DOHH2 (cell line): ENCODE results near the gene PCDHGA6.
A peak's percentile ranks its signal among the peaks of the same experiment; 100 is the strongest.

Source experiments
- H3F3A ChIP-seq: fragments of 200-600 bp; sonication (generic), shearing (Covaris generic); 2 replicates; pipeline ENCODE4 v1.6.0; 2016; ENCODE audit warnings: antibody characterized with exemption, mild to moderate bottlenecking; ENCODE audit not compliant: control insufficient read depth, insufficient read depth
- H3K27ac ChIP-seq: fragments of 200-600 bp; sonication (generic); 2 replicates; pipeline ENCODE4 v1.5.1; 2014; ENCODE audit warnings: low read depth, mild to moderate bottlenecking, low read length, moderate library complexity
- H3K27me3 ChIP-seq: fragments of 200-600 bp; sonication (generic); 2 replicates; pipeline ENCODE4 v1.6.1; 2014; ENCODE audit warnings: mild to moderate bottlenecking, low read length, mixed read lengths; ENCODE audit not compliant: control insufficient read depth
- H3K36me3 ChIP-seq: fragments of 200-600 bp; sonication (generic); 2 replicates; pipeline ENCODE4 v1.6.1; 2014; ENCODE audit warnings: mild to moderate bottlenecking, low read length, moderate library complexity, mixed read lengths; ENCODE audit not compliant: control insufficient read depth
- H3K4me1 ChIP-seq: fragments of 200-600 bp; sonication (generic); 2 replicates; pipeline ENCODE4 v1.6.1; 2014; ENCODE audit warnings: mild to moderate bottlenecking, low read length, mixed read lengths; ENCODE audit not compliant: control insufficient read depth
- H3K4me2 ChIP-seq: fragments of 200-600 bp; sonication (generic); 2 replicates; pipeline ENCODE4 v1.6.0; 2014; ENCODE audit warnings: mild to moderate bottlenecking, low read length, moderate library complexity
- H3K4me3 ChIP-seq: fragments of 200-600 bp; sonication (generic); 2 replicates; pipeline ENCODE4 v1.5.1; 2014; ENCODE audit warnings: mild to moderate bottlenecking, low read length, mixed read lengths
- H3K79me2 ChIP-seq: fragments of 200-600 bp; sonication (generic); 2 replicates; pipeline ENCODE4 v1.6.1; 2014; ENCODE audit warnings: mild to moderate bottlenecking, low read length, mixed read lengths; ENCODE audit not compliant: control insufficient read depth
- H3K9me2 ChIP-seq: fragments of 200-600 bp; sonication (generic); replicated peaks from 2 replicates; pipeline ENCODE4 v1.6.1; 2014; ENCODE audit warnings: mild to moderate bottlenecking, low read length, mixed read lengths; ENCODE audit not compliant: control insufficient read depth
- H3K9me3 ChIP-seq: fragments of 200-600 bp; sonication (generic); 2 replicates; pipeline ENCODE4 v1.6.1; 2014; ENCODE audit warnings: antibody characterized with exemption, low read length, mixed read lengths; ENCODE audit not compliant: control insufficient read depth, insufficient read depth
- H4K20me1 ChIP-seq: fragments of 200-600 bp; sonication (generic); 2 replicates; pipeline ENCODE4 v1.6.0; 2014; ENCODE audit warnings: low read depth, mild to moderate bottlenecking, antibody characterized with exemption, low read length, moderate library complexity; ENCODE audit not compliant: control insufficient read depth, insufficient read depth
- EZH2phosphoT487 ChIP-seq: fragments of 200-600 bp; sonication (generic); IDR thresholded peaks from 2 replicates; pipeline ENCODE4 v1.6.1; 2017; ENCODE audit warnings: borderline replicate concordance, mild to moderate bottlenecking, antibody characterized with exemption, low read length, moderate library complexity, mixed read lengths
- TF ChIP-seq, protein P1 (sequence below): fragments of 200-600 bp; sonication (generic); IDR thresholded peaks from one replicate; pipeline ENCODE4 v1.5.1; 2014; ENCODE audit warnings: antibody characterized with exemption, mild to moderate bottlenecking, low read depth, low read length; ENCODE audit not compliant: poor library complexity, severe bottlenecking

PCDHGA6 gene

GRCh38 chr5:141419074-141419880 is 45.6 kb downstream of the PCDHGA6 start:
- TF ChIP-seq, protein P1, sequence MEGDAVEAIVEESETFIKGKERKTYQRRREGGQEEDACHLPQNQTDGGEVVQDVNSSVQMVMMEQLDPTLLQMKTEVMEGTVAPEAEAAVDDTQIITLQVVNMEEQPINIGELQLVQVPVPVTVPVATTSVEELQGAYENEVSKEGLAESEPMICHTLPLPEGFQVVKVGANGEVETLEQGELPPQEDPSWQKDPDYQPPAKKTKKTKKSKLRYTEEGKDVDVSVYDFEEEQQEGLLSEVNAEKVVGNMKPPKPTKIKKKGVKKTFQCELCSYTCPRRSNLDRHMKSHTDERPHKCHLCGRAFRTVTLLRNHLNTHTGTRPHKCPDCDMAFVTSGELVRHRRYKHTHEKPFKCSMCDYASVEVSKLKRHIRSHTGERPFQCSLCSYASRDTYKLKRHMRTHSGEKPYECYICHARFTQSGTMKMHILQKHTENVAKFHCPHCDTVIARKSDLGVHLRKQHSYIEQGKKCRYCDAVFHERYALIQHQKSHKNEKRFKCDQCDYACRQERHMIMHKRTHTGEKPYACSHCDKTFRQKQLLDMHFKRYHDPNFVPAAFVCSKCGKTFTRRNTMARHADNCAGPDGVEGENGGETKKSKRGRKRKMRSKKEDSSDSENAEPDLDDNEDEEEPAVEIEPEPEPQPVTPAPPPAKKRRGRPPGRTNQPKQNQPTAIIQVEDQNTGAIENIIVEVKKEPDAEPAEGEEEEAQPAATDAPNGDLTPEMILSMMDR = no peak
- TF ChIP-seq EZH2phosphoT487 = no peak
- Histone ChIP-seq H3K79me2 (no peaks in the 10 kb centered on the region), H3F3A (no peaks in the 10 kb centered on the region), H3K27ac (no peak overlapping the region), H3K4me2 (no peak overlapping the region), H3K9me3 (peaks cover 45% of the 10 kb centered on the region; the same call in 1 of the 2 replicates), H3K27me3 (no peaks in the 10 kb centered on the region), H4K20me1 (no peaks in the 10 kb centered on the region), H3K4me1 (0 out of 2 replicates have a peak, but pooled peaks cover 3% of the 10 kb centered on the region), H3K36me3 (peaks cover 5% of the 10 kb centered on the region; the same call in 1 of the 2 replicates), H3K9me2 (no peaks in the 10 kb centered on the region), H3K4me3 (no peak overlapping the region)

DNA sequence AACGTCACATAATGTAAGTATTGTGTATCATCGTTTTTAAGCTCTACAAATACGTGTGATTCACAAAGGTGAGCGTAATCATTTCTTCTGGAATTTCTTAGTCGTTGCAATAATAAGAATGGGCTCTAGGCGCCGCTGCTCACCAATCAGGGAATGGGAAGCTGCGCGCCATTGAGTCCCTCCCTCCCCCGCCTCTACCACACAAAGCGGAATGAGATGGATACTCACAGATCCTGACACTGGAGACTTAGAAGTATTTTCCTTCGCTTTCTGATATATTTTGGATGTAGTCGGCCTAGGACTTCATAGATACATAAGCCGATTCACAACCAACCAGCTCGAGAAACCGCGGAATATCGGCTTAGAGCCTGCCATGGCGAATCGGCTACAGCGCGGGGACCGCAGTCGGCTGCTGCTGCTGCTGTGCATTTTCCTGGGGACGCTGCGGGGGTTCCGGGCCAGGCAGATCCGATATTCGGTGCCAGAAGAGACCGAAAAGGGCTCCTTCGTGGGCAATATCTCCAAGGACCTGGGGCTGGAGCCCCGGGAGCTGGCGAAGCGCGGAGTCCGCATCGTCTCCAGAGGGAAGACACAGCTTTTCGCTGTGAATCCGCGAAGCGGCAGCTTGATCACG is 47.3 kb downstream of the PCDHGA6 start, which contains the start of gene PCDHGA11:
Gene PCDHGA11 (plus strand): TSS at position 197 of the 634 bp plus-strand sequence. CDS start 177 bp downstream, at position 374.
- peak within 1 kb of the TSS; percentile 58 for H3K4me2 ChIP-seq
- TF ChIP-seq EZH2phosphoT487 = no peak
- TF ChIP-seq, protein P1 = peak; percentile 68
- no peak within 1 kb of the TSS for H3K27ac ChIP-seq
- no peaks in the 10 kb centered on the region for H3K9me2 ChIP-seq
- H3K4me3 ChIP-seq = peak within 1 kb of the TSS; percentile 64
- 0 out of 2 replicates have a peak, but pooled peaks cover 3% of the 10 kb centered on the region for H3K4me1 ChIP-seq
- no peaks in the 10 kb centered on the region for H4K20me1 ChIP-seq
- no peaks in the 10 kb centered on the region; the same call in 1 of the 2 replicates for H3F3A ChIP-seq
- peaks cover 4% of the 10 kb centered on the region; the same call in 1 of the 2 replicates for H3K36me3 ChIP-seq
- no peaks in the 10 kb centered on the region for H3K27me3 ChIP-seq
- H3K9me3 ChIP-seq = peaks cover 43% of the 10 kb centered on the region; the same call in 1 of the 2 replicates
- no peaks in the 10 kb centered on the region for H3K79me2 ChIP-seq

DNA sequence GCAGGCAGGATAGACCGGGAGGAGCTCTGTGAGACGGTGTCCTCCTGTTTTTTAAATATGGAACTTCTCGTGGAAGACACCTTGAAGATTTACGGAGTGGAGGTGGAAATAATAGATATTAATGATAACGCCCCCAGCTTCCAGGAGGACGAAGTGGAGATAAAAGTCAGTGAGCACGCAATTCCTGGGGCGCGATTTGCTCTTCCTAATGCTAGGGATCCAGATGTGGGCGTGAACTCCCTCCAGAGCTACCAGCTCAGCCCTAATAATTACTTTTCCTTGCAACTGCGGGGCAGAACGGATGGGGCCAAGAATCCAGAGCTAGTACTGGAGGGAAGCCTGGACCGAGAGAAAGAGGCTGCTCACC is 47.8 kb downstream of the PCDHGA6 start:
- Histone ChIP-seq H4K20me1 (no peaks in the 10 kb centered on the region), H3K4me1 (0 out of 2 replicates have a peak, but pooled peaks cover 3% of the 10 kb centered on the region), H3K27me3 (no peaks in the 10 kb centered on the region), H3K4me3 (peak overlapping the region; percentile 64), H3K79me2 (no peaks in the 10 kb centered on the region), H3K27ac (no peak overlapping the region), H3K9me3 (peaks cover 43% of the 10 kb centered on the region; the same call in 1 of the 2 replicates), H3F3A (no peaks in the 10 kb centered on the region; the same call in 1 of the 2 replicates), H3K4me2 (peak overlapping the region; percentile 58), H3K36me3 (peaks cover 4% of the 10 kb centered on the region; the same call in 1 of the 2 replicates), H3K9me2 (no peaks in the 10 kb centered on the region)
- TF ChIP-seq, protein P1 = no peak
- no peak for TF ChIP-seq EZH2phosphoT487
